PFSK-1 (cell line): ENCODE measurements around the gene CEBPG.

Source experiments
- FOXP2 ChIP-seq: optimal IDR thresholded peaks from 2 replicates; pipeline ENCODE3; 2011; ENCODE audit warnings: borderline replicate concordance, control low read depth, inconsistent platforms; ENCODE audit not compliant: insufficient read depth; ENCODE audit errors: extremely low read length, extremely low read depth
- POLR2AphosphoS5 ChIP-seq: IDR thresholded peaks from 2 replicates; pipeline ENCODE4 v1.6.1; 2012; ENCODE audit warnings: low read depth, mild to moderate bottlenecking, control low read depth, low read length, moderate library complexity
- TAF1 ChIP-seq: IDR thresholded peaks from 2 replicates; pipeline ENCODE4 v1.6.1; 2012; ENCODE audit warnings: low read length, control low read depth, borderline replicate concordance; ENCODE audit not compliant: insufficient read depth

Gene CEBPG

DNA sequence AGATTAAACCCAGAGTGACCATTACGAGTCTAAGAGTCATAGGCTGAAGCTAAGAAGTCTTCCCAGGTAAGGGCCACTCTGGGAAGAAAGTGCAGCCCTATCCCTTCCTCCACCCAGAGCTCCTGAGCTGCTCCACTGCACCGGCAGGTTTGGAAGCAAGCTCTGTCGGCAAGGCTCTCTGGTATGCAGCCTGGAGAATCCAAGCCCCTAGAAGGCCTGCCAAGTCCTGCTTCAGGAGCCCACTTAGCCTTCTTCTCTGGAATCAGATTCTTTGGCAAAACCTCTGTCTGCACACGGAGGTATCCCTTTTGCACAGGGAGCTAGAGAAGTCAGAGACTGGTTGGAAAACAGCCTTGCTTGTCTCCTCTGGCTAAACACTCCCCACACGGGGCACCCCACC is 58.5 kb downstream of the CEBPG start:
- TF ChIP-seq POLR2AphosphoS5: no peak
- TF ChIP-seq TAF1: no peak
- no peak for TF ChIP-seq FOXP2
